GF-D8 (cell line): ENCODE results near the gene MID1.

Experiments
- DNase-seq: peaks from one replicate; lab custom pipeline; 2025; lab: John Stamatoyannopoulos, UW

MID1 gene

GRCh38 chrX:10486373-10486772 lies 134.0 kb downstream of the MID1 start:
- no peak for DNase-seq

GRCh38 chrX:10485326-10485725 lies 135.1 kb downstream of the MID1 start:
- no peak for DNase-seq

DNA sequence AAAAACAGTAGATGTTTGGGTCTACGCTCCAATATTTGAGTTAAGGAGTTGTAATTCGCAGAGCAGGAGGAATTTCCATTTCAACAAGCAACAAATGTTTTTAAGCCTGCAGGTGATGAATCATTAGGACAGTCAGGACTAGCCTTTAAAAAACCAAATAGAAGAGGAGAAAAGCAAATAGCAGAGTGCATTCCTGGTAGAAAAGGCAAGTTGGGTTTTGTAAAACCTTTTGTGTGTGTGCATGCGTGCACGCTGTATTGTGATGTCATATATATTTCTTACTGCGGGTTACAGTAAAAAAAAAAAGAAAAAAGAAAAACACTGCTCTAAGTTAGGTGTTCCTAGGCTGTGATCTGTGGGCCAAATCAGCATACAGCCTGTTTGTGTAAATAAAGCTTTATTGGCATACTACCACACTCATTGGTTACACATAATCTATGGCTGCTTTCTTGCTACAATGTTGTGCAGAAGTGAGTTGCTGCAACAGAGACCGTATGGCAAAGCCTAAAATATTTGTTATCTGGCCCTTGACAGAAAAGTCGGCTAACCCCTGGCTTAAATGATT lies 135.6 kb downstream of the MID1 start:
- DNase-seq: no peak

DNA sequence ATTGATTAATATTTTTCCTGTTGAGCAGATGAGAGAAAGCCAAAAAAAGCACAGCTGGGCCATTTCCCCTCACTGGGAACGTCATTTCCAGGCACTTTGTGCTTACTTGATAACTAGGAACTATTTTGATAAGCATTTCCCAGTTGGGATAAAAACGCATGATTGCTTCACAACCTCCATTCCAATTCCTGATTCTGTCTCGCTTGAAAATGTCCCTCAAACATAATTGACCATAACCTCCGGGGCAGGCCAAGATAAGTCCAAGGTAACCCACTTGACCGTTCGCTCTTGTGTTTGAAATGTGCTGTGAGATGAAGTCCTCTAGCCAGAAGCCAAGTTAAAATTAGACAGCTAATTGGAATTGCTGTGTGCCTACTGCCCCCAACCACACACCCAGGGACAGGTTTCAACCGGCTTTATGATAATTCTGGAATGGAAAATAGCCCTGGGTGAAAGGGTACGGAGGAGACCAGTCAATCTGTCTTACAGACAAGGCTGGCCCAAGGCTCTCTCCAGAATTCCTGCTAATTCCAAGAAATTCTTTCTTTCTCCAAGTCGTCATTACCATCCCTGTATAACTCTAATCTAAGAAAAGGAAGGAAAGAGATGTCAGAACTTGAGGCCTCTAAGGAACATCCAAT lies 137.1 kb downstream of the MID1 start:
- DNase-seq: no peak

GRCh38 chrX:10482708-10483107 lies 137.7 kb downstream of the MID1 start:
- DNase-seq: no peak

- no peak for DNase-seq
Measured at GRCh38 chrX:10482261-10482660, 138.1 kb downstream of the MID1 start.

GRCh38 chrX:10480861-10481260 lies 139.5 kb downstream of the MID1 start:
- no peak for DNase-seq

DNA sequence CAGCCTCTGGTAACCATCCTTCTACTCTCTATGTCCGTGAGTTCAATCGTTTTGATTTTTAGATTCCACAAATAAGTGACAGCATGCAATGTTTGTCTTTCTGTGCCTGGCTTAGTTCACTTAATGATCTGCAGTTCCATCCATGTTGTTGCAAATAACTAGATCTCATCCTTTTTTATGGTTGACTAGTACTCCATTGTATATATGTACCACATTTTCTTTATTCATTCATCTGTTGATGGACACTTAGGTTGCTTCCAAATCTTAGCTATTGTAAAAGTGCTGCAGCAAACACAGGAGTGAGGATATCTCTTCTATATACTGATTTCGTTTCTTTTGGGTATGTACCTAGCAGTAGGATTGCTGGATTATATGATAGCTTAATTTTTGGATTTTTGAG lies 140.9 kb downstream of the MID1 start:
- no peak for DNase-seq

DNA sequence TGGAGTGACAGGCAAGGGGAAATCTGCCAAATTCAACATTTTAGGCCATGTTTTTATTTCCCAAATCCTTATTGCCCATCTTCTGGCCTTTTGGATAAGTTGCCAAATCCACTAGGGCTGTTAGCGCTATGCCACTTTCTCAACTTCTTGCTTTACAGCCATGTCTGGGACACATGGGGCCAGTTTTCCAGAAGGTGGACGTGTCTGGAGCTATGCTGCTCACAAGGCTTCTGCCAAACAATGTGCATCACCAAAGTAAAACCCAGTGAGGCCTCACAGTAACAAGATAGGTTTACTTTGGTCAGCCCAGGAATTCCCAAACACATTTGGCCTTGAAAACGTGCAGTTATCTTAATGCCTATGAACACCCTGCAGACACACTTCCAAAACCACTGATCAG lies 142.9 kb downstream of the MID1 start:
- DNase-seq: no peak

- DNase-seq: no peak
Measured at GRCh38 chrX:10474913-10475568, 145.3 kb downstream of the MID1 start.

- no peak for DNase-seq
Measured at GRCh38 chrX:10474510-10474909, 145.9 kb downstream of the MID1 start.

GRCh38 chrX:10471418-10471817 lies 149.0 kb downstream of the MID1 start:
- DNase-seq: no peak

DNA sequence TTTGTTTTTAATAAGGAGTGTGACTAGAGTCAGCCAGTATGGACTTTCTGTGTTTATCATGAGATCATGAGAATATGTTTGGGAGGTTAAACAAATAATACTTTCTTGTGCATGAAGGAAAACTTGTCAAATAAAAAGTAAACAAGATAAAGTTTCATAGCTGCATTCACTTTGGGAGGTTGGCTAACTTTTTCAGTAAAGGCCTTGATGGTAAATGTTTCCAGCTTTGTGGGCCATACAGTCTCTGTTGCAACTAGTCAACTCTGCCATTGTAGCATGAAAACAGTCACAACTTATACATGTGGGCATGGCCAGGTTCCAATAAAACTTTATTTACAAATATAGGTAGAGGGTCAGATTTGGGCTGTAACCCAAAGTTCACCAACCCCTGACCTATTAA lies 150.4 kb downstream of the MID1 start:
- no peak for DNase-seq

DNA sequence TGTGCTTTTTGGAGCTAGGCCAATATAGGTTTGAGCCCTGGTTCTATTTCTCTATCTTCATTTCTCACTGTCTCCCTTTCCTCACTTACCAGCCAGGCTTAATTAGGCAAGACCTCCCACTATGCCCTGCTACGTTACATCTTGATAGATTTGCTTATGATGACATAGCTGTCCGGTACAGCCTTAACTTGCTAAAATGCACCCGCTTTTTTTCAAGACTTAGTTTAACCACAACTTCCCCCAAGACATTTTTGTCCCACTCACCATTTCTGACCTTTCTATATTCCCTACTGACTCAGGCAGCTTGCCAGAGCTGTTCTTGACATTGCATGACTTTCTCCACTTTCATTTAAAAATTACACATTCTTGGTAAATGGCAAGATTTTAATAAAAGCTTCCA lies 152.6 kb downstream of the MID1 start:
- DNase-seq: peak; percentile 4

DNA sequence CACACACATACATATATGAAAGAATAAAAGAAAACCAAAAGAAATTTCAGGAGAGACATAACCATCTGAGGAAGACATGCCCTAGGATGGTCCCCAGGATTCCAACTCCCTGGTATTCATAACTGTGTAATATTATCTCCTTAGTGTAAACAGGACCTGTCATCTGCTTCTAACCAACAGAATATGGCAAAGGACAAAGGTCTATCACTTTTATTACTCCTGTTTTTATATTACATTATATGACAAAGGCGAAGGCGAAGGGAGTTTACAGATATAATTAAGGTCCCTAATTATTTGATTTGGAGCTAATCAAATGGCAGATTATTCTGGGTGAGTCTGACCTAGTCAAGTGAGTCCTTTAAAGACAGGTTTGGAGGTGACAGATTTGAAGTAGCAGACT lies 155.1 kb downstream of the MID1 start:
- DNase-seq: no peak

- DNase-seq: no peak
Measured at GRCh38 chrX:10457092-10457491, 163.3 kb downstream of the MID1 start.

DNA sequence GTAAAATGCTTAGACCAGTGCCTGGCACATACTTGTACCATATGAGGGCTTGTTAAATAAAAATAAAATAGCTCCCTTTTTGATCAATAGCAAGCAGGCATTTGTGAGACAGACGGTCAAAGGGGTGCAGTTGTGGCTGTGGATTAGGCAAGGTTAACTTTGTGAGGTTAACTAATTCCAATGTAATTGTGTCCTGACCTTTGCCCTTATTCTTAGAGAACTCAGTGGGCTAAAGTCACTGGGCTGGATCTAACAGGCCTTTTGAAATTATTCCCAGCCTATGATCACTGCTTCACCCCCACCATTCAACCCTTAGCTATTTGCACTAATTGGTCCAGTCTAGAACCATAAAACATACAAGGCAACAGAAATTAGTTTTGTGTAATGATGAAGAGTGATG lies 166.4 kb downstream of the MID1 start:
- no peak for DNase-seq

- DNase-seq: no peak
Measured at GRCh38 chrX:10450959-10451355, 169.4 kb downstream of the MID1 start.

DNA sequence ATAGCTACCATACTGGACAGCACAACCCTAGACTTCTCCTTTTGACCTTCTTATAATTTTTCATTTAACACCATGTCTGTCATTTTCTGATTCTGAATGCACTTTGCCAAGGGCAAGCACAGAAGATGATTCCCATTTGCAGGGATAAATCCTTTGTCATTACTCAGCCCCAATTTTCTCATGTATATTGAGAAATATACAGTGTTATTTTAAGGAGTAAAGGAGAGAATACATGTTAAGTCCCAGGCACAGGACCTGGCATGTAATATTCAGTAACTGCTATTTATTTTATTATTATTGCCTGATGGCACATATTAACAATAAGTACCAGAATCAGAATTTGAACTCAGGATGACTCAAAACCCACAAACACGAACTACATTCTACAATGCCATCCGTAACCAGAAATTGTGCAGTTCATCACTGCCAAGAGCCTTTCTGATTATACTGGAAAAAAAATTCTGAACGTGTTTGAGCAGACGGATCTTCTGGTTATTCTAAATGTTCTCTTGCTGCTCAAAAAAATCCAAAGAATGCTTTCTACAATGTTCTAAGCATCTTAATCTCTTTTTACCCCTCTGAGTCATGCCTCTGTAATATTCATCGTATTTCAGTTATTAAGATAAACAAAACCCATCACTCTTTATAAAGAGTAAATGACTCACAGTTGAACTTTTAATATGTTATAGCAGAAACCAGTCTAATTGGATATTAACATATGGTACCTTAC lies 170.0 kb downstream of the MID1 start:
- no peak for DNase-seq

GRCh38 chrX:10447564-10448214 lies 172.7 kb downstream of the MID1 start:
- DNase-seq: no peak

DNA sequence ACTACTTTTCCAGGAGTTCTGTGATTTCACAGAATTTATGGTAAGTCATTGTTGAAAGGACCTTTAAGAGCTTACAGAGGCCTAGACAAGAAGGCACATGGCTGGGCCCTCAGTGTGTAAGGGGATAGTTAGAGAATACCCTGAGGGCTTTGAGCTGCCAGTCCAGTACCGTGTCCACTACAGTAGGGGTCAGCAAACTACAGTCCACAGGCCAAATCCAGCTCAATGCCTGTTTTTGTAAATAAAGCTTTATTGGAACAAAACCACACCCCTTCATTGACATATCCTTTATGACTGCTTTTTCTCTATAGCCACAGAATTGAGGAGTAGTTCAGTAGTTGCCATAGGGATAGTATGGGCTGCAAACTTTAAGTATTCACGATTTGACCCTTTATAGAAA lies 176.2 kb downstream of the MID1 start:
- no peak for DNase-seq

DNA sequence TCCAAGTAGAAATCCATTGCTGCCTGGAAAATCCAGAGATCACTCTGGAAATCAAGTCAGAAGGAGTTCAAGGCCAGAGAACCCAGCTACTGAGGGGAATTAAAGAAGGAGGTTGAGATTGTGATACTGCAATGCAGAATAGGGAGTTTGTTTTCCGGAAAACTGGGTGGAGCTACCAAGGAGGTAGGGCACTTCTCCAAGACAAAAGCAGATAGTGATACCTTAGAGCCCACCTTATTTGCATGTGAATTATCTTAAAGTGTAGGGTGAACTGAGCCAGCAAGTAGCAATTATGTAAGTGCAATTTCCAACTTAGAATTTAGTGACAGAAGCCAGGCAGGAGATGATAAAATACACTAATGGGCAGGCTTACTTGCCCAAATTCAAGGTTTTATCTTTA lies 178.9 kb downstream of the MID1 start:
- DNase-seq: no peak
